ENCODE measurements around the gene HDAC9.

The HDAC9 gene

DNA sequence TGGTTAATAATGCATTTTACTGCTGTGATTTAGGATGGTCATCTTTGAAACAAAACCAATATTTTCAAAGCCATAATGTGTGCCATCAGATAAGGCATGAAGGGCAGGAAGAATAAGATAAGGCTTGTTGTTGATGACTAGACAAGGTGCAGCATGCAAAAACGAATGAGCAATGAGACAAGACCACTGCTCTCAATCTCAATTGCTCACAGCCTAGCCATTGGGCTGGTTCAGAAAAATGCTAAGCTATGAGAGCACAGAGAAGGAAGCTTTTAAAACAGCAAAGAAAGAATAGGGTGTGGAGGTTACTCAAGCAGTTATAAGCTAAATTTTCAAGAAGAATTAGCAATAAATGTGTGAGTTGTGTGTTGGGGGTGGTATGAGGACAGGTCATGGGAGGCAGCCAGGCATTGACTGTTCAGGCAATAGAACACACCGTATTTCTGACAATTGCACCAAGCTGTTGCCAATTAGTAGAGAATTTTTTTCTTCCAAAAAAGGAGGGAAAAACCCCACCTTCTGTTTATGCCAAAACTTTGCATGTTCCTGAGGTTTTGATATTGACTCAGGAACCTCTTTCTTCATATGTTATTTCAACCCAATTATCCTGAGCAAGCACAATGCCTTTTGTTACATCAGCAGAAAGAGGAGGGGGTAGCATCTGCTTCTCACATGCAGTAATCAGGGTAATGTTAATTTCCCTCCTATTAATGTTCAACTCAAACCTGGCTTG lies 276.5 kb downstream of the HDAC9 start:
- TF ChIP-seq, protein P1, sequence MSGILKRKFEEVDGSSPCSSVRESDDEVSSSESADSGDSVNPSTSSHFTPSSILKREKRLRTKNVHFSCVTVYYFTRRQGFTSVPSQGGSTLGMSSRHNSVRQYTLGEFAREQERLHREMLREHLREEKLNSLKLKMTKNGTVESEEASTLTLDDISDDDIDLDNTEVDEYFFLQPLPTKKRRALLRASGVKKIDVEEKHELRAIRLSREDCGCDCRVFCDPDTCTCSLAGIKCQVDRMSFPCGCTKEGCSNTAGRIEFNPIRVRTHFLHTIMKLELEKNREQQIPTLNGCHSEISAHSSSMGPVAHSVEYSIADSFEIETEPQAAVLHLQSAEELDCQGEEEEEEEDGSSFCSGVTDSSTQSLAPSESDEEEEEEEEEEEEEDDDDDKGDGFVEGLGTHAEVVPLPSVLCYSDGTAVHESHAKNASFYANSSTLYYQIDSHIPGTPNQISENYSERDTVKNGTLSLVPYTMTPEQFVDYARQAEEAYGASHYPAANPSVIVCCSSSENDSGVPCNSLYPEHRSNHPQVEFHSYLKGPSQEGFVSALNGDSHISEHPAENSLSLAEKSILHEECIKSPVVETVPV (CRISPR knock-in tag; IDR thresholded peaks at IDR 0.05), result no peak; the same call in 1 of the 2 replicates
- TF ChIP-seq ZFP3 (CRISPR knock-in tag; IDR thresholded peaks at IDR 0.05) (no peak), GLIS3 (CRISPR knock-in tag; IDR thresholded peaks at IDR 0.05) (no peak), TCF4 (CRISPR knock-in tag; IDR thresholded peaks at IDR 0.05; ENCODE audit: borderline replicate concordance) (peak; percentile 17; the same call in 1 of the 2 replicates), OSR1 (CRISPR knock-in tag; IDR thresholded peaks at IDR 0.05) (no peak)
- TF ChIP-seq, protein P2, sequence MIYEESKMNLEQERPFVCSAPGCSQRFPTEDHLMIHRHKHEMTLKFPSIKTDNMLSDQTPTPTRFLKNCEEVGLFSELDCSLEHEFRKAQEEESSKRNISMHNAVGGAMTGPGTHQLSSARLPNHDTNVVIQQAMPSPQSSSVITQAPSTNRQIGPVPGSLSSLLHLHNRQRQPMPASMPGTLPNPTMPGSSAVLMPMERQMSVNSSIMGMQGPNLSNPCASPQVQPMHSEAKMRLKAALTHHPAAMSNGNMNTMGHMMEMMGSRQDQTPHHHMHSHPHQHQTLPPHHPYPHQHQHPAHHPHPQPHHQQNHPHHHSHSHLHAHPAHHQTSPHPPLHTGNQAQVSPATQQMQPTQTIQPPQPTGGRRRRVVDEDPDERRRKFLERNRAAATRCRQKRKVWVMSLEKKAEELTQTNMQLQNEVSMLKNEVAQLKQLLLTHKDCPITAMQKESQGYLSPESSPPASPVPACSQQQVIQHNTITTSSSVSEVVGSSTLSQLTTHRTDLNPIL (CRISPR knock-in tag; IDR thresholded peaks at IDR 0.05; ENCODE audit: low read depth), result no peak
- TF ChIP-seq, protein P3, sequence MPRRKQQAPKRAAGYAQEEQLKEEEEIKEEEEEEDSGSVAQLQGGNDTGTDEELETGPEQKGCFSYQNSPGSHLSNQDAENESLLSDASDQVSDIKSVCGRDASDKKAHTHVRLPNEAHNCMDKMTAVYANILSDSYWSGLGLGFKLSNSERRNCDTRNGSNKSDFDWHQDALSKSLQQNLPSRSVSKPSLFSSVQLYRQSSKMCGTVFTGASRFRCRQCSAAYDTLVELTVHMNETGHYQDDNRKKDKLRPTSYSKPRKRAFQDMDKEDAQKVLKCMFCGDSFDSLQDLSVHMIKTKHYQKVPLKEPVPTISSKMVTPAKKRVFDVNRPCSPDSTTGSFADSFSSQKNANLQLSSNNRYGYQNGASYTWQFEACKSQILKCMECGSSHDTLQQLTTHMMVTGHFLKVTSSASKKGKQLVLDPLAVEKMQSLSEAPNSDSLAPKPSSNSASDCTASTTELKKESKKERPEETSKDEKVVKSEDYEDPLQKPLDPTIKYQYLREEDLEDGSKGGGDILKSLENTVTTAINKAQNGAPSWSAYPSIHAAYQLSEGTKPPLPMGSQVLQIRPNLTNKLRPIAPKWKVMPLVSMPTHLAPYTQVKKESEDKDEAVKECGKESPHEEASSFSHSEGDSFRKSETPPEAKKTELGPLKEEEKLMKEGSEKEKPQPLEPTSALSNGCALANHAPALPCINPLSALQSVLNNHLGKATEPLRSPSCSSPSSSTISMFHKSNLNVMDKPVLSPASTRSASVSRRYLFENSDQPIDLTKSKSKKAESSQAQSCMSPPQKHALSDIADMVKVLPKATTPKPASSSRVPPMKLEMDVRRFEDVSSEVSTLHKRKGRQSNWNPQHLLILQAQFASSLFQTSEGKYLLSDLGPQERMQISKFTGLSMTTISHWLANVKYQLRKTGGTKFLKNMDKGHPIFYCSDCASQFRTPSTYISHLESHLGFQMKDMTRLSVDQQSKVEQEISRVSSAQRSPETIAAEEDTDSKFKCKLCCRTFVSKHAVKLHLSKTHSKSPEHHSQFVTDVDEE (CRISPR knock-in tag; IDR thresholded peaks at IDR 0.05), result peak; percentile 25; the same call in 1 of the 2 replicates
- no peak for ATAC-seq

DNA sequence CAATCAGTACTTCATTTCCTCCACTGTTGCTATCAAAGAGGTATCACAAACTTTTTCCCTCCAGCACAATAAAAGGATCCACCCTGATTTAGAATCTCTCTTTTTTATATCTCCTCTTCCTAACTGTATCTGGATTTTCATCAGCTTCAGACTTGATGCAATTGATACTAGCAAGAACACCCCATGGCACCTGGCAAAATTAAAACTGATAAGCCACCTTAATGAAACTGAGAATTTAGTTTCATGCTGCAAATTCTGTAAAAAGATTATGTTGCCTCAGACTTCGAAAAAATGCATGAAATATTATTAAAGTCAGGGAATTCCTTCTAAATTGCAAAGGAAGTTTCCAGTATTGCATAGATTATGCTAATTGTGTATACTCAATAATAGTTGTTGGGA lies 277.0 kb downstream of the HDAC9 start:
- ATAC-seq, result no peak
- no peak for TF ChIP-seq OSR1 (CRISPR knock-in tag; IDR thresholded peaks at IDR 0.05)
- no peak for TF ChIP-seq CSDC2 (CRISPR knock-in tag; IDR thresholded peaks at IDR 0.05)
- TF ChIP-seq ISL1 (CRISPR knock-in tag; IDR thresholded peaks at IDR 0.05), result no peak
- TF ChIP-seq ZFP3 (CRISPR knock-in tag; IDR thresholded peaks at IDR 0.05), result no peak
- no peak for TF ChIP-seq PPARA (CRISPR knock-in tag; IDR thresholded peaks at IDR 0.05; ENCODE audit: borderline replicate concordance)
- TF ChIP-seq, protein P2 (CRISPR knock-in tag; IDR thresholded peaks at IDR 0.05; ENCODE audit: low read depth), result no peak
- TF ChIP-seq, protein P4, sequence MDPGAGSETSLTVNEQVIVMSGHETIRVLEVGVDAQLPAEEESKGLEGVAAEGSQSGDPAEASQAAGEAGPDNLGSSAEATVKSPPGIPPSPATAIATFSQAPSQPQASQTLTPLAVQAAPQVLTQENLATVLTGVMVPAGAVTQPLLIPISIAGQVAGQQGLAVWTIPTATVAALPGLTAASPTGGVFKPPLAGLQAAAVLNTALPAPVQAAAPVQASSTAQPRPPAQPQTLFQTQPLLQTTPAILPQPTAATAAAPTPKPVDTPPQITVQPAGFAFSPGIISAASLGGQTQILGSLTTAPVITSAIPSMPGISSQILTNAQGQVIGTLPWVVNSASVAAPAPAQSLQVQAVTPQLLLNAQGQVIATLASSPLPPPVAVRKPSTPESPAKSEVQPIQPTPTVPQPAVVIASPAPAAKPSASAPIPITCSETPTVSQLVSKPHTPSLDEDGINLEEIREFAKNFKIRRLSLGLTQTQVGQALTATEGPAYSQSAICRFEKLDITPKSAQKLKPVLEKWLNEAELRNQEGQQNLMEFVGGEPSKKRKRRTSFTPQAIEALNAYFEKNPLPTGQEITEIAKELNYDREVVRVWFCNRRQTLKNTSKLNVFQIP (CRISPR knock-in tag; IDR thresholded peaks at IDR 0.05; ENCODE audit: borderline replicate concordance, low read depth), result no peak
- TF ChIP-seq GLIS3 (CRISPR knock-in tag; IDR thresholded peaks at IDR 0.05), result no peak
- TF ChIP-seq, protein P3 (CRISPR knock-in tag; IDR thresholded peaks at IDR 0.05), result no peak
- TF ChIP-seq ARNTL (CRISPR knock-in tag; IDR thresholded peaks at IDR 0.05; ENCODE audit: borderline replicate concordance, low read depth), result no peak
- no peak; the same call in 1 of the 2 replicates for TF ChIP-seq TCF4 (CRISPR knock-in tag; IDR thresholded peaks at IDR 0.05; ENCODE audit: borderline replicate concordance)
- TF ChIP-seq, protein P5, sequence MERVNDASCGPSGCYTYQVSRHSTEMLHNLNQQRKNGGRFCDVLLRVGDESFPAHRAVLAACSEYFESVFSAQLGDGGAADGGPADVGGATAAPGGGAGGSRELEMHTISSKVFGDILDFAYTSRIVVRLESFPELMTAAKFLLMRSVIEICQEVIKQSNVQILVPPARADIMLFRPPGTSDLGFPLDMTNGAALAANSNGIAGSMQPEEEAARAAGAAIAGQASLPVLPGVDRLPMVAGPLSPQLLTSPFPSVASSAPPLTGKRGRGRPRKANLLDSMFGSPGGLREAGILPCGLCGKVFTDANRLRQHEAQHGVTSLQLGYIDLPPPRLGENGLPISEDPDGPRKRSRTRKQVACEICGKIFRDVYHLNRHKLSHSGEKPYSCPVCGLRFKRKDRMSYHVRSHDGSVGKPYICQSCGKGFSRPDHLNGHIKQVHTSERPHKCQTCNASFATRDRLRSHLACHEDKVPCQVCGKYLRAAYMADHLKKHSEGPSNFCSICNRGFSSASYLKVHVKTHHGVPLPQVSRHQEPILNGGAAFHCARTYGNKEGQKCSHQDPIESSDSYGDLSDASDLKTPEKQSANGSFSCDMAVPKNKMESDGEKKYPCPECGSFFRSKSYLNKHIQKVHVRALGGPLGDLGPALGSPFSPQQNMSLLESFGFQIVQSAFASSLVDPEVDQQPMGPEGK (CRISPR knock-in tag; IDR thresholded peaks at IDR 0.05; ENCODE audit: borderline replicate concordance), result no peak
- TF ChIP-seq, protein P1 (CRISPR knock-in tag; IDR thresholded peaks at IDR 0.05), result no peak
- no peak for TF ChIP-seq BACH2 (CRISPR knock-in tag; IDR thresholded peaks at IDR 0.05; ENCODE audit: borderline replicate concordance)
- no peak for TF ChIP-seq ESRRG (CRISPR knock-in tag; IDR thresholded peaks at IDR 0.05)
- TF ChIP-seq ZFP30 (CRISPR knock-in tag; IDR thresholded peaks at IDR 0.05), result no peak
- no peak for TF ChIP-seq ZNF8 (CRISPR knock-in tag; IDR thresholded peaks at IDR 0.05)
- TF ChIP-seq SNAI2 (CRISPR knock-in tag; IDR thresholded peaks at IDR 0.05), result no peak
- TF ChIP-seq ZNF70 (CRISPR knock-in tag; IDR thresholded peaks at IDR 0.05), result no peak
- TF ChIP-seq ZNF565 (CRISPR knock-in tag; conservative IDR thresholded peaks at IDR 0.05; ENCODE audit: low read depth), result no peak

All from SK-N-SH treated with all-trans-retinoic acid at 6 μM for 48 hours (cell line).